Upper lobe of left lung (tissue), 4 donors: ENCODE results near the gene HMCES.

ENCODE experiments used
- POLR2AphosphoS5 ChIP-seq, 2 donors: sonication (generic); formaldehyde crosslinking; IDR thresholded peaks; one replicate each; pipeline ENCODE4 v1.5.1; 2017; ENCODE audit warnings: antibody characterized with exemption in 2 of 2
- TF ChIP-seq, protein P1 (sequence below), 6 experiments: fragments of 450-650 bp in 4 of 6; fragments of 200-600 bp in 2 of 6; sonication (generic) in 2 of 6; IDR thresholded peaks; one replicate each; pipeline ENCODE4 v1.5.1; 2016 to 2019; ENCODE audit warnings: antibody characterized with exemption in 6 of 6

DNA sequence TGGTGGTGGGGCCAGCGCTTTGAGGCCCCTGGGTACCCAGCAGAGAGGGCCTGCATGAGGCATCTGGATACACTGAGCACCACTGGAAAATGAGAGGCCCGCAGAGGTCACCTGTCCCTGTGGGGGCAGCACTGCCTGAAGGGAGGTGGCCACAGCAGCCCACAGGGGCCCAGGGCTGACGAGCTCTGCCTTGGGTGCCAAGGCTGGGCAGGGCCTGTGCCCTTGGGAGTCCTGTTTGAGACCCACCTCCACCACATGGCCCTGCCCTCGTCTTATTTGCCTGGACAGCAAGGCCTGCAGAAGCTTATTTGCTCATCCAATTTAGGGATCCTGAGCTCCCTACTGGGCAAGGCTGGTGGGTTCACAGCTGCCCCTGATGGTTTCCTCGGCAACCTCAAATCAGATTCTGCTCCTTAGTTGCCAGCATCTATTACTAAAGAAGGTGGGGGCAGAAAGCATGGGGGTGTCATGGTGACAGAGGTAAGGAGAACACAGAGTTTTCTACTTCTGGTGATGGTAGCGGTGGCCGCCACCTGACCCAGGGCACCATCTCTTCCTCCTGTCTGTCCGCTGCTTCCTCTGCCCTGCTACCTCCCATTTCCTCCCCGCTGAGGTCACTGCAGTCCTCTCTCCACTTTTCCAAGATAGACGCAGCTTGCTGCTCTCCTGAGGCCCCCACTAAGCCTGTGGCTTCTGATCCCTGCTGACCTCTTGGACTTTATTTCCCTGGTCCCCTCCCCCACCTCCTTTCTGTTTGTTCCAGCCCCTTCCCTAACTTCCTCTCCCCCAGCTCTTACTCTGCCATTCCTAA is 62.9 kb downstream of the HMCES start:
- TF ChIP-seq, protein P1, sequence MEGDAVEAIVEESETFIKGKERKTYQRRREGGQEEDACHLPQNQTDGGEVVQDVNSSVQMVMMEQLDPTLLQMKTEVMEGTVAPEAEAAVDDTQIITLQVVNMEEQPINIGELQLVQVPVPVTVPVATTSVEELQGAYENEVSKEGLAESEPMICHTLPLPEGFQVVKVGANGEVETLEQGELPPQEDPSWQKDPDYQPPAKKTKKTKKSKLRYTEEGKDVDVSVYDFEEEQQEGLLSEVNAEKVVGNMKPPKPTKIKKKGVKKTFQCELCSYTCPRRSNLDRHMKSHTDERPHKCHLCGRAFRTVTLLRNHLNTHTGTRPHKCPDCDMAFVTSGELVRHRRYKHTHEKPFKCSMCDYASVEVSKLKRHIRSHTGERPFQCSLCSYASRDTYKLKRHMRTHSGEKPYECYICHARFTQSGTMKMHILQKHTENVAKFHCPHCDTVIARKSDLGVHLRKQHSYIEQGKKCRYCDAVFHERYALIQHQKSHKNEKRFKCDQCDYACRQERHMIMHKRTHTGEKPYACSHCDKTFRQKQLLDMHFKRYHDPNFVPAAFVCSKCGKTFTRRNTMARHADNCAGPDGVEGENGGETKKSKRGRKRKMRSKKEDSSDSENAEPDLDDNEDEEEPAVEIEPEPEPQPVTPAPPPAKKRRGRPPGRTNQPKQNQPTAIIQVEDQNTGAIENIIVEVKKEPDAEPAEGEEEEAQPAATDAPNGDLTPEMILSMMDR (IDR thresholded peaks at IDR 0.05), result no peak
- no peak for TF ChIP-seq POLR2AphosphoS5 (IDR thresholded peaks at IDR 0.05)
